Measurements from ENCODE around the gene SLC1A4. TPM values are rescaled to one million over a fixed set of nuclear protein-coding genes. Genes with fewer than 3 reads are reported as not detected.

SLC1A4 gene
- total and polyA plus RNA-seq, 4 donors = 3.4 to 23.4 (median 9.6) TPM

DNA sequence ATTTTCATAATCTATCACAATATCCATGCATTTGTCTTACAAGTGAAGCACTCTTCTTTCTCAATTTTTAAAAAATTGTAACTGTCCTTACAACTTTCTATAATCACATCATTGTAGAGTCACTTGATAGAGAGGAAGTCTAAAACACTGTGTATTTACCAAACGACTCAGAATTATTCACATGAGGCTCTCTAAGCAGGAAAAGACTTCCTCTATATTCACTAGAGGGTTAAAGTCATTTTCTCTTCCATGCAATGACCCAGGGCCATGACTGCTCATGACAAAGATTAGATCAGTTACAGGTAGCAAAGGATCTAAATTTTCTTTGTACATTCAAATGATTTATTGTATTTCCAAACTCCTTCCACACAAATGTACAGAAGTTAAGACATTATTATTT lies 9.0 kb upstream of the SLC1A4 start:
- Histone ChIP-seq H3K9ac (ENCODE audit: low read depth in 1 of 2, low read length in 2 of 2) (no peak overlapping the region), H3K27ac (ENCODE audit: low read depth in 1 of 2, low read length in 2 of 2) (no peak overlapping the region), H3K27me3 (ENCODE audit: control insufficient read depth in 4 of 4, insufficient read depth in 4 of 4, low read length in 3 of 4) (no peaks in the 10 kb centered on the region), H3K4me1 (ENCODE audit: control insufficient read depth in 4 of 4, insufficient read depth in 4 of 4, low read length in 3 of 4) (peaks cover 0 to 20% (median 14%) of the 10 kb centered on the region in 4 donors), H3K36me3 (ENCODE audit: control insufficient read depth in 4 of 4, insufficient read depth in 3 of 4, low read depth in 1 of 4, low read length in 3 of 4) (no peaks in the 10 kb centered on the region), H3K9me3 (ENCODE audit: control insufficient read depth in 4 of 4, low read length in 3 of 4) (no peaks in the 10 kb centered on the region), H3K4me3 (ENCODE audit: low read depth in 1 of 3, low read length in 3 of 3) (no peak overlapping the region)
- DNase-seq (ENCODE audit: low spot score) = no peak
- no peak for TF ChIP-seq FOXA2 (IDR thresholded peaks at IDR 0.05)
- no peak for TF ChIP-seq HNF4G (IDR thresholded peaks at IDR 0.05)
- no peak for TF ChIP-seq RAD21 (IDR thresholded peaks at IDR 0.05)
- no peak for TF ChIP-seq HNF4A (conservative IDR thresholded peaks at IDR 0.05)
- TF ChIP-seq GABPA (IDR thresholded peaks at IDR 0.05 in 1 of 2, conservative IDR thresholded peaks at IDR 0.05 in 1 of 2) = no peak
- no peak for TF ChIP-seq YY1 (IDR thresholded peaks at IDR 0.05)
- TF ChIP-seq NR2F2 (IDR thresholded peaks at IDR 0.05) = no peak
- no peak for TF ChIP-seq JUND (IDR thresholded peaks at IDR 0.05)
- TF ChIP-seq FOXA1 (IDR thresholded peaks at IDR 0.05) = no peak
- no peak for TF ChIP-seq EGR1 (IDR thresholded peaks at IDR 0.05; ENCODE audit: low read depth in 2 of 2)
- TF ChIP-seq ATF3 (IDR thresholded peaks at IDR 0.05) = no peak
- no peak for TF ChIP-seq MAX (IDR thresholded peaks at IDR 0.05)
- no peak for TF ChIP-seq CTCF (IDR thresholded peaks at IDR 0.05; ENCODE audit: low read depth, low read length, missing input control)
- TF ChIP-seq RXRA (IDR thresholded peaks at IDR 0.05) = no peak
- TF ChIP-seq TAF1 (conservative IDR thresholded peaks at IDR 0.05) = no peak
- TF ChIP-seq, protein P1, sequence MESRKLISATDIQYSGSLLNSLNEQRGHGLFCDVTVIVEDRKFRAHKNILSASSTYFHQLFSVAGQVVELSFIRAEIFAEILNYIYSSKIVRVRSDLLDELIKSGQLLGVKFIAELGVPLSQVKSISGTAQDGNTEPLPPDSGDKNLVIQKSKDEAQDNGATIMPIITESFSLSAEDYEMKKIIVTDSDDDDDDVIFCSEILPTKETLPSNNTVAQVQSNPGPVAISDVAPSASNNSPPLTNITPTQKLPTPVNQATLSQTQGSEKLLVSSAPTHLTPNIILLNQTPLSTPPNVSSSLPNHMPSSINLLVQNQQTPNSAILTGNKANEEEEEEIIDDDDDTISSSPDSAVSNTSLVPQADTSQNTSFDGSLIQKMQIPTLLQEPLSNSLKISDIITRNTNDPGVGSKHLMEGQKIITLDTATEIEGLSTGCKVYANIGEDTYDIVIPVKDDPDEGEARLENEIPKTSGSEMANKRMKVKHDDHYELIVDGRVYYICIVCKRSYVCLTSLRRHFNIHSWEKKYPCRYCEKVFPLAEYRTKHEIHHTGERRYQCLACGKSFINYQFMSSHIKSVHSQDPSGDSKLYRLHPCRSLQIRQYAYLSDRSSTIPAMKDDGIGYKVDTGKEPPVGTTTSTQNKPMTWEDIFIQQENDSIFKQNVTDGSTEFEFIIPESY (IDR thresholded peaks at IDR 0.05) = no peak
- TF ChIP-seq REST (IDR thresholded peaks at IDR 0.05) = no peak
- 65% methylated on average over 1 of the region's 1 CpG for WGBS

Measured in liver (tissue), 9 donors.